Fibroblast of lung (primary cell): Measurements from ENCODE around the gene ZGLP1. TPM values are rescaled to one million over a fixed set of nuclear protein-coding genes. Genes with fewer than 3 reads are reported as not detected.
"Not testable (repeated sequence)": the region's sequence is repeated elsewhere in the genome, so short reads cannot be mapped to it uniquely, and the experiment has no call there.

Source experiments
- DNase-seq, 2 donors: peaks; one replicate each; pipeline versions ENCODE4 v3.0.0 to v3.0.0-alpha.2; 2010; ENCODE audit warnings: low read depth in 2 of 2
- H2AFZ ChIP-seq: 2 replicates; pipeline ENCODE4 v1.5.1; 2012; ENCODE audit warnings: low read length, control low read depth, inconsistent platforms
- H3K27ac ChIP-seq: 2 replicates; pipeline ENCODE4 v1.5.1; 2011; ENCODE audit warnings: low read length, control low read depth; ENCODE audit not compliant: insufficient read depth
- H3K27me3 ChIP-seq: 2 replicates; pipeline ENCODE4 v1.5.1; 2011; ENCODE audit warnings: mild to moderate bottlenecking, low read length; ENCODE audit not compliant: control insufficient read depth, insufficient read depth
- H3K36me3 ChIP-seq: 2 replicates; pipeline ENCODE4 v1.5.1; 2011; ENCODE audit warnings: low read length; ENCODE audit not compliant: control insufficient read depth, insufficient read depth
- H3K4me1 ChIP-seq: 2 replicates; pipeline ENCODE4 v1.5.1; 2011; ENCODE audit warnings: low read length; ENCODE audit not compliant: control insufficient read depth, insufficient read depth; ENCODE audit errors: extremely low read depth
- H3K4me2 ChIP-seq: 2 replicates; pipeline ENCODE4 v1.5.1; 2011; ENCODE audit warnings: low read length, control low read depth; ENCODE audit not compliant: insufficient read depth; ENCODE audit errors: extremely low read depth
- H3K4me3 ChIP-seq, 4 experiments: fragments of 200-600 bp in 1 of 4; sonication (generic) in 1 of 4; replicated peaks in 1 of 4; 2 replicates each; pipeline ENCODE4 v1.5.1; 2011 to 2016; ENCODE audit warnings: low read length in 4 of 4, low read depth in 3 of 4, mild to moderate bottlenecking in 3 of 4, control low read depth in 2 of 4, inconsistent platforms in 1 of 4, mixed read lengths in 1 of 4; ENCODE audit not compliant: insufficient read depth in 1 of 4; ENCODE audit errors: control extremely low read depth in 1 of 4
- H3K79me2 ChIP-seq: 2 replicates; pipeline ENCODE4 v1.5.1; 2012; ENCODE audit warnings: mild to moderate bottlenecking, low read length, inconsistent platforms; ENCODE audit not compliant: control insufficient read depth, insufficient read depth
- H3K9ac ChIP-seq: 2 replicates; pipeline ENCODE4 v1.5.1; 2011; ENCODE audit warnings: mild to moderate bottlenecking, low read length, control low read depth; ENCODE audit not compliant: insufficient read depth
- H3K9me3 ChIP-seq: 2 replicates; pipeline ENCODE4 v1.5.1; 2012; ENCODE audit warnings: low read depth, low read length; ENCODE audit not compliant: control insufficient read depth, insufficient read depth
- H4K20me1 ChIP-seq: 2 replicates; pipeline ENCODE4 v1.5.1; 2011; ENCODE audit warnings: low read length; ENCODE audit not compliant: control insufficient read depth, insufficient read depth; ENCODE audit errors: extremely low read depth
- EZH2 ChIP-seq: IDR thresholded peaks from 2 replicates; pipeline ENCODE4 v1.5.1; 2012; ENCODE audit warnings: low read length, control low read depth, mild to moderate bottlenecking; ENCODE audit errors: missing control alignments
- polyA plus RNA-seq, 2 donors: library from polyadenylated mRNA; depleted of rRNA in 1 of 2; stranded (reverse) in 1 of 2; unstranded in 1 of 2; fragments of >200 nt; gene quantifications; 2 replicates each; pipeline ENCODE4 v1.2.1, GENCODE V29; 2011 to 2012; ENCODE audit warnings: missing spikeins in 1 of 2
- total RNA-seq: library from RNA; depleted of rRNA; stranded (reverse); fragments of >200 nt; gene quantifications from 2 replicates; pipeline ENCODE4 v1.2.1, GENCODE V29; 2014
- TF ChIP-seq, protein P1 (sequence below), 2 donors: IDR thresholded peaks in 1 of 2; conservative IDR thresholded peaks in 1 of 2; 1 replicate in 1 of 2; 2 replicates in 1 of 2; pipeline ENCODE4 v1.5.1; 2011 to 2012; ENCODE audit warnings: low read length in 2 of 2, control low read depth in 1 of 2, inconsistent platforms in 1 of 2, low read depth in 1 of 2, mild to moderate bottlenecking in 1 of 2

ZGLP1 gene
- total and polyA plus RNA-seq, 2 donors (not counting 1 experiment from before 2014, with no cell fraction given), result 0.35 to 0.66 TPM

DNA sequence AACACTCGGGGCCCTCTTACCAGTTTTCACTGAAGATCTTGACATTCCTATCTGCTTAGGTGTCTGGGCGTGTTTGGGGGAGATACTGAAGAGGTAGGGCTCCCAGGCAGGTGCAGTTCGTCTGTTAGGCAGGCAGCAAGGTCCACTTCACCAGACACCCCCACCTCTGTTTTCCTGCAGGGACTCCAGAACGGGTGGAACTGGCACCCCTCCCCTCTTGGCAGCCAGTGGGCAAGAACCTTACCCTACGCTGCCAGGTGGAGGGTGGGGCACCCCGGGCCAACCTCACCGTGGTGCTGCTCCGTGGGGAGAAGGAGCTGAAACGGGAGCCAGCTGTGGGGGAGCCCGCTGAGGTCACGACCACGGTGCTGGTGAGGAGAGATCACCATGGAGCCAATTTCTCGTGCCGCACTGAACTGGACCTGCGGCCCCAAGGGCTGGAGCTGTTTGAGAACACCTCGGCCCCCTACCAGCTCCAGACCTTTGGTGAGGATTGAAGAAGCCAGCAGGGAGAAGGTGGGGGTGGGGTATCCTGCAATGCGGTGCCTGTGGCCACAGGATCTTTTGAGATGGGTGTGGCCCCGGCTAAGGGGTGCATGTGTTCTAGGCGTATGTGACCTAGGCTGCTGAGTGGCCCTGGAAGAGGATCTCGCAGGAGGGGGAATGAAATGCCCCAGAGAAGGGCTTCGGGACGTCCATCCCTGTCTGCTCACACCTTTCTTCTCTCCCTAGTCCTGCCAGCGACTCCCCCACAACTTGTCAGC lies 26.1 kb downstream of the ZGLP1 start:
- H2AFZ ChIP-seq, result no peak overlapping the region
- H3K4me3 ChIP-seq, result no peak overlapping the region
- no peaks in the 10 kb centered on the region for H4K20me1 ChIP-seq
- no peak for TF ChIP-seq EZH2
- TF ChIP-seq, protein P1, sequence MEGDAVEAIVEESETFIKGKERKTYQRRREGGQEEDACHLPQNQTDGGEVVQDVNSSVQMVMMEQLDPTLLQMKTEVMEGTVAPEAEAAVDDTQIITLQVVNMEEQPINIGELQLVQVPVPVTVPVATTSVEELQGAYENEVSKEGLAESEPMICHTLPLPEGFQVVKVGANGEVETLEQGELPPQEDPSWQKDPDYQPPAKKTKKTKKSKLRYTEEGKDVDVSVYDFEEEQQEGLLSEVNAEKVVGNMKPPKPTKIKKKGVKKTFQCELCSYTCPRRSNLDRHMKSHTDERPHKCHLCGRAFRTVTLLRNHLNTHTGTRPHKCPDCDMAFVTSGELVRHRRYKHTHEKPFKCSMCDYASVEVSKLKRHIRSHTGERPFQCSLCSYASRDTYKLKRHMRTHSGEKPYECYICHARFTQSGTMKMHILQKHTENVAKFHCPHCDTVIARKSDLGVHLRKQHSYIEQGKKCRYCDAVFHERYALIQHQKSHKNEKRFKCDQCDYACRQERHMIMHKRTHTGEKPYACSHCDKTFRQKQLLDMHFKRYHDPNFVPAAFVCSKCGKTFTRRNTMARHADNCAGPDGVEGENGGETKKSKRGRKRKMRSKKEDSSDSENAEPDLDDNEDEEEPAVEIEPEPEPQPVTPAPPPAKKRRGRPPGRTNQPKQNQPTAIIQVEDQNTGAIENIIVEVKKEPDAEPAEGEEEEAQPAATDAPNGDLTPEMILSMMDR (conservative IDR thresholded peaks at IDR 0.05 in 1 of 2, IDR thresholded peaks at IDR 0.05 in 1 of 2; ENCODE audit: low read depth in 1 of 2, low read length in 2 of 2), result no peak
- H3K9ac ChIP-seq, result no peak overlapping the region
- peaks cover 5% of the 10 kb centered on the region for H3K27me3 ChIP-seq
- no peak for DNase-seq
- H3K9me3 ChIP-seq, result no peaks in the 10 kb centered on the region
- no peak overlapping the region for H3K27ac ChIP-seq
- H3K79me2 ChIP-seq, result no peaks in the 10 kb centered on the region
- no peak overlapping the region for H3K4me2 ChIP-seq
- H3K36me3 ChIP-seq, result no peaks in the 10 kb centered on the region
- H3K4me1 ChIP-seq, result no peaks in the 10 kb centered on the region

DNA sequence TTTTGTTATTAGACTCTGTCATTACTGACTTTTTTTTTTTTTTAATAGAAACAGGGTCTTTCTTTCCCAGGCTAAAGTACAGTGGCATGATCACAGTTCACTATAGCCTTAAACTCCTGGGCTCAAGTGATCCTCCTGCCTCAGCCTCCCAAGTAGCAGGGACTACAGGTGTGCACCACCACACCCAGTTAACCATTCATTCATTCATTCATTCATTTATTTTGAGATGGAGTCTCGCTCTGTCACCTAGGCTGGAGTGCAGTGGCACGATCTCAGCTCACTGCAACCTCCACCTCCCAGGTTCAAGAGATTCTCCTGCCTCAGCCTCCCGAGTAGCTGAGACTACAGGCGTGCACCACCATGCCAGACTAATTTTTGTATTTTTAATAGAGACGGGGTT lies 27.6 kb downstream of the ZGLP1 start:
- H3K27ac ChIP-seq, result not testable (repeated sequence)

DNA sequence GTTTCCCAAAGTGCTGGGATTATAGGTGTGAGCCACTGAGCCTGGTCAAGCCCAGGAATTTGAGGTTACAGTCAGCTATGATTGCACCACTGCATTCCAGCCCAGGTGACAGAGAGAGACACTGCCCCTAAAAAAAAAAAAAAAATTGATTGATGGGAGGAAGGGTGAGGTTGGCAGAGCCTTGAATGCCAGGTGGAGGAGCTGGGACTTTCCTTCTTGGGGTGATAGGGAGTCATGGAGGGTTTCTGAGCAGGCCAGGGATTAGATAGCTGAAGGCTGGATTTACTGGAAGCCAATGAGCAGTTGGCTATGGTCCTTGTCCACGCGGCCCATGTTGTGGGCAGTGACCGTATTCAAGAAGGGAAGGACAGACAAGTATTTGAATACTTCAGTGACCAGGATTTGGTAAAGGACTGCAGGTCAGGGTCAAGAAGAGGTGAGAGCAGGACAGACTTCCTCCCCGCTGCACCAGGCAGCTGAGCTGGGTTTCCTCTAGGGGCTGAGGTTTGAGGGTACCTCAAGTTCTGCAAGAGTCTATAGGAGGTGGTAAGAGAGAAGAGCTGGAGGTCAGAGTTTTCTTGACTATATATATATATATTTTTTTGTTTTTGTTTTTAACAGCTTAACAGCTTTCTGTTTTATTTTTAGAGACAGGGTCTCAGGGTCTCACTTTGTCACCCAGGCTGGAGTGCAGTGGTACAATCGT lies 29.7 kb downstream of the ZGLP1 start:
- TF ChIP-seq, protein P1 (conservative IDR thresholded peaks at IDR 0.05 in 1 of 2, IDR thresholded peaks at IDR 0.05 in 1 of 2; ENCODE audit: low read depth in 1 of 2, low read length in 2 of 2), result no peak
- no peak for TF ChIP-seq EZH2
- H3K4me2 ChIP-seq, result no peak overlapping the region
- H3K79me2 ChIP-seq, result no peaks in the 10 kb centered on the region
- no peak overlapping the region for H3K4me3 ChIP-seq
- DNase-seq, result no peak
- no peak overlapping the region for H3K9ac ChIP-seq
- no peak overlapping the region for H2AFZ ChIP-seq
- no peaks in the 10 kb centered on the region for H3K27me3 ChIP-seq
- H3K27ac ChIP-seq, result no peak overlapping the region
- no peaks in the 10 kb centered on the region for H3K4me1 ChIP-seq
- no peaks in the 10 kb centered on the region for H4K20me1 ChIP-seq
- H3K36me3 ChIP-seq, result no peaks in the 10 kb centered on the region
- H3K9me3 ChIP-seq, result no peaks in the 10 kb centered on the region

More for the DNA sequence above, 27.6 kb downstream of the ZGLP1 start:
- H4K20me1 ChIP-seq, H3K9me3 ChIP-seq, H3K4me2 ChIP-seq, H3K36me3 ChIP-seq, H3K4me3 ChIP-seq, H3K79me2 ChIP-seq, H3K4me1 ChIP-seq, H3K27me3 ChIP-seq, DNase-seq, H2AFZ ChIP-seq, H3K9ac ChIP-seq: not testable (repeated sequence)
